Loucy (cell line): Measurements from ENCODE around the gene ARMC3.

Source experiments
- H2AFZ ChIP-seq: fragments of 200-600 bp; sonication (generic); 2 replicates; pipeline ENCODE4 v1.6.0; 2016; ENCODE audit warnings: antibody characterized with exemption, mild to moderate bottlenecking, low read length, moderate library complexity
- H3F3A ChIP-seq: fragments of 200-600 bp; 2 replicates; pipeline ENCODE4 v1.6.0; 2016; ENCODE audit warnings: antibody characterized with exemption, low read depth, mild to moderate bottlenecking
- H3K27me3 ChIP-seq: fragments of 200-600 bp; sonication (generic); 2 replicates; pipeline ENCODE4 v1.6.1; 2014; ENCODE audit warnings: low read length, mild to moderate bottlenecking; ENCODE audit not compliant: insufficient read depth, poor library complexity, severe bottlenecking
- H3K36me3 ChIP-seq: fragments of 200-600 bp; sonication (generic); 2 replicates; pipeline ENCODE4 v1.6.1; 2016; ENCODE audit warnings: low read length; ENCODE audit not compliant: insufficient read depth
- H3K4me1 ChIP-seq: fragments of 200-600 bp; sonication (generic); 2 replicates; pipeline ENCODE4 v1.5.1; 2014; ENCODE audit warnings: low read length, mild to moderate bottlenecking; ENCODE audit not compliant: insufficient read depth, poor library complexity, severe bottlenecking
- H3K4me2 ChIP-seq: fragments of 200-600 bp; sonication (generic); 2 replicates; pipeline ENCODE4 v1.6.0; 2014; ENCODE audit warnings: antibody characterized with exemption, low read length, low read depth, mild to moderate bottlenecking; ENCODE audit not compliant: poor library complexity, severe bottlenecking
- H3K4me3 ChIP-seq: fragments of 200-600 bp; sonication (generic); 2 replicates; pipeline ENCODE4 v1.5.1; 2014; ENCODE audit warnings: low read length, mild to moderate bottlenecking, mixed read lengths; ENCODE audit not compliant: poor library complexity, severe bottlenecking
- H3K79me2 ChIP-seq: fragments of 200-600 bp; sonication (generic); 2 replicates; pipeline ENCODE4 v1.6.1; 2014; ENCODE audit warnings: low read length; ENCODE audit not compliant: insufficient read depth
- H3K9ac ChIP-seq: fragments of 200-600 bp; sonication (generic); 2 replicates; pipeline ENCODE4 v1.6.0; 2014; ENCODE audit warnings: mild to moderate bottlenecking, low read depth, low read length, moderate library complexity; ENCODE audit not compliant: poor library complexity, severe bottlenecking
- H3K9me2 ChIP-seq: fragments of 200-600 bp; sonication (generic); replicated peaks from 2 replicates; pipeline ENCODE4 v1.6.1; 2016; ENCODE audit warnings: low read depth, low read length, mixed read lengths
- H3K9me3 ChIP-seq: fragments of 200-600 bp; sonication (generic); 2 replicates; pipeline ENCODE4 v1.6.1; 2014; ENCODE audit warnings: mild to moderate bottlenecking, antibody characterized with exemption, low read length, low read depth; ENCODE audit not compliant: insufficient read depth
- H4K20me1 ChIP-seq: fragments of 200-600 bp; sonication (generic); 2 replicates; pipeline ENCODE4 v1.6.0; 2014; ENCODE audit warnings: antibody characterized with exemption, low read length, mild to moderate bottlenecking; ENCODE audit not compliant: insufficient read depth, poor library complexity, severe bottlenecking
- CTCF ChIP-seq: fragments of 200-600 bp; sonication (generic); conservative IDR thresholded peaks from 2 replicates; pipeline ENCODE4 v1.5.1; 2014; ENCODE audit warnings: mild to moderate bottlenecking, antibody characterized with exemption, low read length
- EZH2phosphoT487 ChIP-seq: fragments of 200-600 bp; IDR thresholded peaks from 2 replicates; pipeline ENCODE4 v1.6.1; 2018; ENCODE audit warnings: antibody characterized with exemption, mild to moderate bottlenecking, moderate library complexity, borderline replicate concordance

ARMC3 gene

GRCh38 chr10:22913474-22914092 is 14.3 kb upstream of the ARMC3 start:
- H4K20me1 ChIP-seq = no peaks in the 10 kb centered on the region
- no peak overlapping the region for H3K4me2 ChIP-seq
- H3K9me3 ChIP-seq = peaks cover 10% of the 10 kb centered on the region; the same call in 1 of the 2 replicates
- no peak overlapping the region for H3K9ac ChIP-seq
- no peak overlapping the region for H2AFZ ChIP-seq
- H3K36me3 ChIP-seq = no peaks in the 10 kb centered on the region
- no peaks in the 10 kb centered on the region for H3K4me1 ChIP-seq
- no peaks in the 10 kb centered on the region for H3K9me2 ChIP-seq
- TF ChIP-seq CTCF (no peak), EZH2phosphoT487 (no peak)
- H3F3A ChIP-seq = no peaks in the 10 kb centered on the region
- H3K79me2 ChIP-seq = no peaks in the 10 kb centered on the region
- no peaks in the 10 kb centered on the region for H3K27me3 ChIP-seq
- H3K4me3 ChIP-seq = no peak overlapping the region

GRCh38 chr10:22915314-22915713 is 12.5 kb upstream of the ARMC3 start:
- Histone ChIP-seq H3K4me1 (no peaks in the 10 kb centered on the region), H3K27me3 (no peaks in the 10 kb centered on the region), H3K9me2 (no peaks in the 10 kb centered on the region), H3K36me3 (no peaks in the 10 kb centered on the region), H2AFZ (no peak overlapping the region), H3F3A (no peaks in the 10 kb centered on the region), H3K9ac (no peak overlapping the region), H4K20me1 (no peaks in the 10 kb centered on the region), H3K4me2 (no peak overlapping the region), H3K4me3 (no peak overlapping the region), H3K79me2 (no peaks in the 10 kb centered on the region), H3K9me3 (0 out of 2 replicates have a peak, but pooled peaks cover 2% of the 10 kb centered on the region)
- TF ChIP-seq CTCF (no peak), EZH2phosphoT487 (no peak)

- no peaks in the 10 kb centered on the region for H3K9me2 ChIP-seq
- no peaks in the 10 kb centered on the region for H3K36me3 ChIP-seq
- no peaks in the 10 kb centered on the region for H3K9me3 ChIP-seq
- H3K27me3 ChIP-seq = no peaks in the 10 kb centered on the region
- no peak overlapping the region for H2AFZ ChIP-seq
- no peak overlapping the region for H3K9ac ChIP-seq
- H4K20me1 ChIP-seq = no peaks in the 10 kb centered on the region
- TF ChIP-seq CTCF (no peak), EZH2phosphoT487 (no peak)
- no peaks in the 10 kb centered on the region for H3K79me2 ChIP-seq
- H3K4me2 ChIP-seq = no peak overlapping the region
- no peak overlapping the region for H3K4me3 ChIP-seq
- no peaks in the 10 kb centered on the region for H3K4me1 ChIP-seq
- no peaks in the 10 kb centered on the region for H3F3A ChIP-seq
These were observed 2.8 kb upstream of the ARMC3 start for GRCh38 chr10:22925088-22925487.
